NCI-H1694 treated with DMSO at 0.1 percent for 48 hours (cell line): ENCODE data around the gene ME3.

Source experiments
- DNase-seq: peaks from one replicate; lab custom pipeline; 2025; lab: John Stamatoyannopoulos, UW

The ME3 gene

GRCh38 chr11:86514453-86514852 is 158.0 kb downstream of the ME3 start:
- DNase-seq = no peak

- no peak for DNase-seq
Measured at GRCh38 chr11:86513746-86514373, 158.6 kb downstream of the ME3 start.

- no peak for DNase-seq
Measured at GRCh38 chr11:86513138-86513537, 159.3 kb downstream of the ME3 start.

GRCh38 chr11:86511086-86511551 is 161.3 kb downstream of the ME3 start:
- DNase-seq = no peak

- no peak for DNase-seq
Measured at GRCh38 chr11:86510674-86511073, 161.7 kb downstream of the ME3 start.

- no peak for DNase-seq
Measured at GRCh38 chr11:86510097-86510496, 162.3 kb downstream of the ME3 start.

- no peak for DNase-seq
Measured at GRCh38 chr11:86509588-86509974, 162.8 kb downstream of the ME3 start.

GRCh38 chr11:86508604-86509587 is 163.5 kb downstream of the ME3 start:
- no peak for DNase-seq

- DNase-seq = no peak
Measured at GRCh38 chr11:86507249-86507845, 165.1 kb downstream of the ME3 start.

- no peak for DNase-seq
Measured at GRCh38 chr11:86506235-86506634, 166.2 kb downstream of the ME3 start.

- DNase-seq = no peak
Measured at GRCh38 chr11:86503131-86503530, 169.3 kb downstream of the ME3 start.

- no peak for DNase-seq
Measured at GRCh38 chr11:86502137-86502642, 170.2 kb downstream of the ME3 start.

- no peak for DNase-seq
Measured at GRCh38 chr11:86500500-86501140, 171.8 kb downstream of the ME3 start.

GRCh38 chr11:86499723-86500129 is 172.7 kb downstream of the ME3 start:
- DNase-seq = no peak

GRCh38 chr11:86497836-86498235 is 174.6 kb downstream of the ME3 start:
- no peak for DNase-seq

GRCh38 chr11:86497310-86497709 is 175.1 kb downstream of the ME3 start:
- no peak for DNase-seq

- no peak for DNase-seq
Measured at GRCh38 chr11:86495351-86495750, 177.1 kb downstream of the ME3 start.

- DNase-seq = no peak
Measured at GRCh38 chr11:86492370-86493010, 179.9 kb downstream of the ME3 start.

GRCh38 chr11:86491027-86491426 is 181.4 kb downstream of the ME3 start:
- no peak for DNase-seq

- no peak for DNase-seq
Measured at GRCh38 chr11:86490582-86490981, 181.8 kb downstream of the ME3 start.

GRCh38 chr11:86489442-86489841 is 183.0 kb downstream of the ME3 start:
- DNase-seq = no peak

- DNase-seq = no peak
Measured at GRCh38 chr11:86488553-86488952, 183.9 kb downstream of the ME3 start.
